Coronary artery (tissue), 2 donors: Measurements from ENCODE around the gene NPSR1.

Experiments
- DNase-seq: peaks from one replicate; pipeline ENCODE4 v3.0.0-alpha.2; 2017; ENCODE audit warnings: low spot score
- H3K27ac ChIP-seq, 2 donors: fragments of 200-600 bp; sonication (generic); one replicate each; pipeline ENCODE4 v1.5.1; 2016 to 2019
- H3K4me3 ChIP-seq: fragments of 200-600 bp; sonication (generic); 2 replicates; pipeline ENCODE4 v1.5.1; 2016; ENCODE audit warnings: mild to moderate bottlenecking, moderate library complexity
- TF ChIP-seq, protein P1 (sequence below): fragments of 200-600 bp; sonication (generic); IDR thresholded peaks from one replicate; pipeline ENCODE4 v1.5.1; 2019; ENCODE audit warnings: antibody characterized with exemption

Gene NPSR1

DNA sequence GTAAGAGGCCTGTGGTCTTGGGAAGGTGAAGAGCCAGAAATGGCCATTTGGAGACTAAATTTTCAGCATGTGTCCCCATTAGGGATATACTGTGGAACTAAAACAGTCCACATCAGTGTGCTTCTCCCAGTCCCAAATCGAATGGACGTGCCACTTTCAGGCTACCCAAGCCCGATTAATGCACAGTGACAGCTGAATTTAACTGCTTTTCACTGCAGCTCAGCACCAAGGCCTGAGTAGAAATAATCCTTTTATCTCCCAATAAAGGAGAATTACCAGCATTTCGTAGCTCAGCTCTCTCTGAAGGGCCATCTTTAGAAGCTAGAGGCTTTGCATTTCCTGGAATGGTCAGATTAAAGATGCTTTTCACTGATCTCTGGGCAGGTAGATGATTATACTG, 183.3 kb downstream of the NPSR1 start:
- Histone ChIP-seq H3K27ac (no peak overlapping the region), H3K4me3 (no peak overlapping the region)
- TF ChIP-seq, protein P1, sequence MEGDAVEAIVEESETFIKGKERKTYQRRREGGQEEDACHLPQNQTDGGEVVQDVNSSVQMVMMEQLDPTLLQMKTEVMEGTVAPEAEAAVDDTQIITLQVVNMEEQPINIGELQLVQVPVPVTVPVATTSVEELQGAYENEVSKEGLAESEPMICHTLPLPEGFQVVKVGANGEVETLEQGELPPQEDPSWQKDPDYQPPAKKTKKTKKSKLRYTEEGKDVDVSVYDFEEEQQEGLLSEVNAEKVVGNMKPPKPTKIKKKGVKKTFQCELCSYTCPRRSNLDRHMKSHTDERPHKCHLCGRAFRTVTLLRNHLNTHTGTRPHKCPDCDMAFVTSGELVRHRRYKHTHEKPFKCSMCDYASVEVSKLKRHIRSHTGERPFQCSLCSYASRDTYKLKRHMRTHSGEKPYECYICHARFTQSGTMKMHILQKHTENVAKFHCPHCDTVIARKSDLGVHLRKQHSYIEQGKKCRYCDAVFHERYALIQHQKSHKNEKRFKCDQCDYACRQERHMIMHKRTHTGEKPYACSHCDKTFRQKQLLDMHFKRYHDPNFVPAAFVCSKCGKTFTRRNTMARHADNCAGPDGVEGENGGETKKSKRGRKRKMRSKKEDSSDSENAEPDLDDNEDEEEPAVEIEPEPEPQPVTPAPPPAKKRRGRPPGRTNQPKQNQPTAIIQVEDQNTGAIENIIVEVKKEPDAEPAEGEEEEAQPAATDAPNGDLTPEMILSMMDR: no peak
- no peak for DNase-seq

DNA sequence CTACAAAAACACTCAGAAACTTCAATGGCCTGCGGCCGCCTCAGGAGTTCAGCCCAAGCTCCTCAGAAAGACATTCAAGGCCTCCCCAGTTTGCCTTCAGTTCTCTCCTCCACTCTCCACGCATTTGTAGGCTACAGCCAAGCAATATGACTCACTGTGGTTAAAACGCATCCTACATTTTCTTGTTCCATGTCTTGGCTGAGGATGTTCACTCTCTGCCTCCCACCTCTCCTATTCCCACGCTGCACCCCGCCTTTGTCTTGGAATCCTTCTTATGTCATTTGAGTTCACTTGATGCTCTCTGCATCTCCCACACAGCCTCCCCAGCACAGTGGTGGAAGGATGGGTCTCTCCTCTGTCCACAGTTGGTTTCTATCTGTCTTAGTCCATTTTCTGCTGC, 184.8 kb downstream of the NPSR1 start:
- TF ChIP-seq, protein P1: no peak
- H3K4me3 ChIP-seq: no peak overlapping the region
- H3K27ac ChIP-seq: no peak overlapping the region
- DNase-seq: no peak

DNA sequence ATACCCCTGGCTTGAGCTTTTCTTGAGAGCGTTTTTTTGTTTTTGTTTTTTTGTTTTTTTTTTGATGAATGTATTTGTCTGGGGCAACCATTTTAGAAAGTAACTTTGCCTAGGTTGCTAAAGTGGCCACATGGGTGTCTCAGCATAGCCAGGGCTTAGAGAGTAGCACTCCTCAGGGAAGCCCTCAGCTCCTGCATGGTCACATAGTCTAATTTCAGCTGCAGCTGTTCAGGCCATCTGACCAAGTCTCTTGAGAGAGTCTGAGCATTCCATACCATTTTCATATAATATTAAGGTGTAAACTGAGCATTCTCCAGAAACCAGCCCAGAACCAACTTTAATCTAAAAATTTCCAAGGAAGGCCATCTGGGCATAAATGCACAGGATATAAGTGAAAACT, 186.4 kb downstream of the NPSR1 start:
- no peak for DNase-seq
- TF ChIP-seq, protein P1: no peak

DNA sequence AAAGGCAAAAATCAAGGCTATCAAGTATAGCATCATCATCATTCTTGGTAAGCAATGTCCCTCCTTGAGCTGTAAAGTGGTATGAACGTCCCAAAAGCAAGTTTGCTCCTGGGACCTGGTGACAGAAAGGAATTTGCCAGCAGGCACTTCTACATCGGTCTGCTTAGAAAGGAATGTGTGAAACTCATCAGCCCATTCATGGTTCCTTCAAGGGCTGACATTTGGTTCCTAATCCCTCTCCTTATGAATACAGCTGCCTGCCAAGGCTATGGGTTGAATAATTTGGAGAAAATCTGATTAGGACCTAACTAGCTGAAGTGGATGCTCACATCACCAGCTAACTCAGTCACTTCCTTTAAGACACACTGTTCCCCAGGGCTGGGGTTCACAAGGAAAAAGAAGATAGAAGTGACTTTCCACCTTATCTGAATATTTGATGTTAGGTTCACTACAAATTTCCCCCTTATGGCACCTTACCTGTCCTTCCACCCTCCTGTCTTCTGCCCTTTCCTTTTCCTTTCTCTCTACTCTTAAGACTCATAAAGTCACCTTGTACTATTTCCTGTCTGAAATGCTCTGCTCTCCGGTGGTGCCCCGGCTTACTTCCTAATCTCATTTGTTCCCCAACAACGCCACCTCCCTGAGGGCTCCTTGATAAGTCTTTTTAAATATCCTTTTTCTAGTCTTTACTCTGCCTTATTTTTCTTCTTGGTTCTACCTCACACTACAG, 187.1 kb downstream of the NPSR1 start:
- TF ChIP-seq, protein P1: no peak
- no peak for DNase-seq
- no peak overlapping the region for H3K27ac ChIP-seq

More for the DNA sequence above, 186.4 kb downstream of the NPSR1 start:
- Histone ChIP-seq H3K4me3 (no peak overlapping the region), H3K27ac (no peak overlapping the region)

DNA sequence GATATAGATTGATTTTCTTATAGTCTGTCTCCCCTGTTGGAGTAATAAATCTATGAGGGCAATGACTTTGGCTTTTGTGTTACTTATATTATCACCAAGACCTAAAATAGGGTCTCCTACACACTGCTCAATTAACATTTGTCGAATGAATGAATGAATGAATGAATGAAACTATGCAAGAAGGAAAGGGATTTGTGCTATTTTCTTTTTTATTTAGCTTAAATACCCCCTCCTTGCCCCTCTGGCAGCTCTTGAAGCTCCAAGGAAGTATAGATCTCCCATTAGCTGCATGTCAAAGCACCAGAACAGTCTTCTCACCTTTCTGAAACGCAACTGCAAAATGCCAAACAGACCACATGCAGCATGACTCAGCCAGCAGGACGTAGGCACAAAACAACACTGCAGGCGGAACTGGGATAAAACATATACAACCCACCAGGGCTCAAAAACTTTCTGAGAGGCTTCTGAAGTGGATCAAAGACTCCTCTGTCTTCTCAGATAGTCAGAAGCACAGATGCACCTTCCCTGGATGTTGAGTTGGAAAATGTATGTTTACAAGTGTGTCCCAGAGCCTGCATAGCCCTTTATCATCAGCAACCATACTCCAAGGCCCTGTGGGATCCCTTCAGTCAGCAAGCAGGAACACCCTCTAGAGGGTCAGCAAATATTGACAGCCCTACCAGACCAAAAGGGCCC, 187.8 kb downstream of the NPSR1 start:
- no peak overlapping the region for H3K27ac ChIP-seq
- no peak for DNase-seq
- TF ChIP-seq, protein P1: no peak
- H3K4me3 ChIP-seq: no peak overlapping the region

More for the DNA sequence above, 187.1 kb downstream of the NPSR1 start:
- H3K4me3 ChIP-seq: no peak overlapping the region

DNA sequence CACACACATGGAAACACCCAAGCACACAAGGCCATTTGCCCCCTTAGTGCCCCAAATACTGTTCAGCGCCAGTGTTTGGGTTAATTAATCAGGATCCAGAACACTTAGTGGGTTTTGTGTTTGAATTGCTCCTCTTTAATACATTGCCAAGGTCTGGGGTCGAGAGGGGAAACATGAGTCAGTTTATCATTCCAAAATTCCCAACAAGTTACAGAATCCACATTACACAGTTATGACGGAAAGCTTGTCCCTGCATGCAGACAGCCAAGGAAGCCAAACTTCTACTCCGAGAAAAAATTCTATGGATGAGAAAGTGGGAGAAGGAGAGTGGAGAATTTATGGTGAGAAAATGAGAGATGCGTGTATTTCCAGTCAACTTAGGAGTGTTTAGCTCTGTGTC, 189.0 kb downstream of the NPSR1 start:
- TF ChIP-seq, protein P1: no peak
- Histone ChIP-seq H3K27ac (no peak overlapping the region), H3K4me3 (no peak overlapping the region)
- no peak for DNase-seq

DNA sequence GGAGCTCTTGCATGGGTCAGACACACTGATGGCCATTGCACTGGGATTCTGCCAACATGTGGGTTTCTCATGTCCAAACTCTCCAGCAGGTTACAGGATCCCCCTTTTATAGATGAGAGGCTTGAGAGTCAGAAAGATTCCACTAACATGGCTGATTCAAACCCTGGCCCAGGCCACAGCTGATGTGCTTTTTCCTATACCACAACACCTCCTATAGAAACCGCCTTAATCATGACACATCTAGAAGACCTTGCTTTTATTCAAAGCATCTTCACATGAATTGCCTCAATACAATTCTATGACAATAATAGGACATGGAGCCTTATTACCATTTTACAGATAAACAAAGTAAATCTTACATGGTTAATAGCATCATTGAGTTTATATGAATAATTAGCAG, 190.7 kb downstream of the NPSR1 start:
- DNase-seq: no peak
- Histone ChIP-seq H3K4me3 (no peak overlapping the region), H3K27ac (no peak overlapping the region)
- TF ChIP-seq, protein P1: no peak
